Kidney (tissue), 14 donors: ENCODE measurements around the gene CACNA1S. TPM values are rescaled to one million over a fixed set of nuclear protein-coding genes. Genes with fewer than 3 reads are reported as not detected.
A peak's percentile ranks its signal among the peaks of the same experiment; 100 is the strongest.

Source experiments
- DNase-seq, 5 donors: peaks; one replicate each; pipeline ENCODE4 v3.0.0-alpha.2; 2013 to 2020
- FAIRE-seq: peaks from 2 replicates; lab custom pipeline; 2012; peaks lifted over from hg19 to GRCh38; lab: Jason Lieb, UNC
- H3K27ac ChIP-seq, 2 donors: one replicate each; pipeline ENCODE4 v1.7.0; 2013; ENCODE audit warnings: low read depth in 2 of 2, low read length in 2 of 2, inconsistent platforms in 1 of 2
- H3K27me3 ChIP-seq: one replicate; pipeline ENCODE4 v1.7.1; 2013; ENCODE audit warnings: low read length, inconsistent platforms; ENCODE audit not compliant: control insufficient read depth, insufficient read depth
- H3K36me3 ChIP-seq, 3 donors: one replicate each; pipeline versions ENCODE4 v1.7.0 to v1.7.1; 2013; ENCODE audit warnings: low read length in 3 of 3, control low read depth in 1 of 3, inconsistent platforms in 1 of 3; ENCODE audit not compliant: insufficient read depth in 3 of 3, control insufficient read depth in 2 of 3
- H3K4me1 ChIP-seq, 3 donors: one replicate each; pipeline versions ENCODE4 v1.7.0 to v1.7.1; 2013; ENCODE audit warnings: low read length in 3 of 3, inconsistent platforms in 1 of 3, low read depth in 1 of 3; ENCODE audit not compliant: control insufficient read depth in 2 of 3, insufficient read depth in 2 of 3
- H3K4me3 ChIP-seq, 3 donors: one replicate each; pipeline versions ENCODE4 v1.7.0 to v1.8.1; 2013; ENCODE audit warnings: low read length in 3 of 3, control low read depth in 1 of 3, inconsistent platforms in 1 of 3
- H3K9ac ChIP-seq, 3 donors: one replicate each; pipeline versions ENCODE4 v1.7.0 to v1.7.1; 2013; ENCODE audit warnings: low read length in 3 of 3, control low read depth in 1 of 3, inconsistent platforms in 1 of 3
- H3K9me3 ChIP-seq, 3 donors: one replicate each; pipeline versions ENCODE4 v1.7.0 to v1.7.1; 2013; ENCODE audit warnings: low read length in 3 of 3, control low read depth in 1 of 3, inconsistent platforms in 1 of 3; ENCODE audit not compliant: control insufficient read depth in 2 of 3, insufficient read depth in 1 of 3
- CTCF ChIP-seq: IDR thresholded peaks from 3 replicates; pipeline ENCODE4 v1.5.1; 2012; ENCODE audit warnings: mild to moderate bottlenecking, moderate library complexity, borderline replicate concordance; ENCODE audit not compliant: insufficient read depth; ENCODE audit errors: extremely low read depth
- intact Hi-C: fragments of 100-400 bp; cut with DNase I; formaldehyde crosslinking; loops from one replicate; pipeline ENCODE4 v1.11.1; 2022
- polyA plus RNA-seq: library from polyadenylated mRNA; stranded (reverse); fragments of 350-450 nt; fragmentation: Illumina TruSeq; extraction: RNeasy Lipid Tissue Mini Kit (QIAGEN cat#74804); gene quantifications from one replicate; pipeline ENCODE4 v1.2.3, GENCODE V29; 2014; ENCODE audit warnings: low read depth, low replicate concordance; ENCODE audit not compliant: insufficient read depth
- total RNA-seq: library from RNA; stranded (reverse); fragmentation: NEBNext Ultra II Directional; extraction: Animal tissue kit (Norgen Biotek cat#: 25700); gene quantifications from one replicate; pipeline ENCODE4 v1.2.1, GENCODE V29; 2021
- donor health status: control.
- donor health status: control.
- donor health status: control.
- donor health status: control.
- donor health status: control.
- donor health status: DM: yes; HTN: yes; CAD: no.
- donor health status: Normal renal cell carcinoma (clear cell type).

CACNA1S gene
- total and polyA plus RNA-seq, 2 donors from 2014 or later = 0.41 TPM; not detected in 1

GRCh38 chr1:201138311-201138840 lies 26.1 kb upstream of the CACNA1S start:
- FAIRE-seq (no peak), DNase-seq (peak in 1 of 5 donors; percentile 42)
- Histone ChIP-seq H3K27me3 (no peaks in the 10 kb centered on the region), H3K36me3 (peaks cover 0 to 40% (median 26%) of the 10 kb centered on the region in 3 donors), H3K4me3 (no peak overlapping the region), H3K9me3 (no peaks in the 10 kb centered on the region), H3K27ac (no peak overlapping the region), H3K9ac (no peak overlapping the region), H3K4me1 (no peaks in the 10 kb centered on the region)
- TF ChIP-seq CTCF = no peak
- intact Hi-C loops = no loop called here

GRCh38 chr1:201137579-201138310 lies 25.5 kb upstream of the CACNA1S start:
- H3K9ac ChIP-seq = no peak overlapping the region
- no peaks in the 10 kb centered on the region for H3K27me3 ChIP-seq
- H3K27ac ChIP-seq = no peak overlapping the region
- no peaks in the 10 kb centered on the region for H3K9me3 ChIP-seq
- H3K4me3 ChIP-seq = no peak overlapping the region
- intact Hi-C loops = no loop called here
- no peak for TF ChIP-seq CTCF
- H3K4me1 ChIP-seq = no peaks in the 10 kb centered on the region
- FAIRE-seq (no peak), DNase-seq (peak in 1 of 5 donors; percentile 83)
- peaks cover 0 to 34% (median 25%) of the 10 kb centered on the region in 3 donors for H3K36me3 ChIP-seq

- DNase-seq (peak in 1 of 5 donors; percentile 52), FAIRE-seq (no peak)
- H3K36me3 ChIP-seq = peaks cover 0 to 27% (median 19%) of the 10 kb centered on the region in 3 donors
- no peaks in the 10 kb centered on the region for H3K4me1 ChIP-seq
- H3K27ac ChIP-seq = no peak overlapping the region
- no peaks in the 10 kb centered on the region for H3K27me3 ChIP-seq
- TF ChIP-seq CTCF = no peak
- H3K4me3 ChIP-seq = no peak overlapping the region
- H3K9ac ChIP-seq = no peak overlapping the region
- intact Hi-C loops = no loop called here
- H3K9me3 ChIP-seq = no peaks in the 10 kb centered on the region
Observed at GRCh38 chr1:201137024-201137392, 24.8 kb upstream of the CACNA1S start.
